Activated T-helper 2 cell treated with anti-CD3 and anti-CD28 coated beads, Interferon-gamma antibody, Interleukin-2, Interleukin-4, amounts not matched to agents 10 μg/mL and 5 μg/mL and 100 μg/mL, durations not matched to agents 14 hours and 24 hours and 36 hours (primary cell): ENCODE data around the gene TTYH3. TPM values are rescaled to one million over a fixed set of nuclear protein-coding genes. Genes with fewer than 3 reads are reported as not detected.

Source experiments
- DNase-seq: peaks from one replicate; pipeline ENCODE4 v3.0.0; 2021; ENCODE audit warnings: low spot score
- H3K27ac Mint-ChIP-seq: one replicate; pipeline ENCODE4 v1.8.0; 2021; ENCODE audit warnings: mixed read lengths
- H3K27me3 Mint-ChIP-seq: one replicate; pipeline ENCODE4 v1.8.0; 2021; ENCODE audit warnings: low read depth, mixed read lengths
- H3K36me3 Mint-ChIP-seq: one replicate; pipeline ENCODE4 v1.8.0; 2021; ENCODE audit warnings: low read depth, mixed read lengths
- H3K4me1 Mint-ChIP-seq: one replicate; pipeline ENCODE4 v1.8.0; 2021; ENCODE audit warnings: low read depth, mixed read lengths
- H3K4me3 Mint-ChIP-seq: one replicate; pipeline ENCODE4 v1.8.0; 2021; ENCODE audit warnings: low read depth, mild to moderate bottlenecking, moderate library complexity, mixed read lengths
- H3K9me3 Mint-ChIP-seq: one replicate; pipeline ENCODE4 v1.8.0; 2021; ENCODE audit warnings: mixed read lengths
- intact Hi-C: fragments of 100-400 bp; cut with micrococcal nuclease; formaldehyde crosslinking; loops from one replicate; pipeline ENCODE4 v1.15.1; 2023
- total RNA-seq: library from RNA; stranded (reverse); gene quantifications from 2 replicates; pipeline ENCODE4 v1.2.3, GENCODE V29; 2022

The TTYH3 gene
- total RNA-seq, 1 donor from 2014 or later = 48.7 TPM

DNA sequence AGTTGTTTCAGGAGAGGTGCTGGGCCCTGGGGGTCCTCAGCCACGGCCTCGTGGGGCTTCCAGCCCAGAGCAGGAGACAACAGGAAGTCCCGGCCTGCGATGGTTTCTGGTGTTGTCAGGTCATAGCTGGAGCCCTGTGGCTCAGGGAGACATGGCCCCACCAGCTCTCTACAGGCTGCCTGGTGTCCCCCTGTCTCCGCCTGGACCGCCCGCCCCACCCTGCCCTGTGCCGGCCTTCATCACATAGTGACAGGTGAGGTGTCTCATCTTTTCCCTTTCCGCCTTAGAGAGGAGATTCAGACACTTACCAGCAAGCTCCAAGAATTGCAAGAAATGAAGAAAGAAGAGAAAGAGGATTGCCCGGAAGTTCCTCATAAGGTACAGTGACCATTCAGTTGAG lies 37.2 kb upstream of the TTYH3 start:
- H3K27ac Mint-ChIP-seq = no peak overlapping the region
- H3K27me3 Mint-ChIP-seq = no peaks in the 10 kb centered on the region
- no peaks in the 10 kb centered on the region for H3K9me3 Mint-ChIP-seq
- H3K4me3 Mint-ChIP-seq = no peak overlapping the region
- intact Hi-C loops = no loop called here
- no peaks in the 10 kb centered on the region for H3K36me3 Mint-ChIP-seq
- no peak for DNase-seq
- H3K4me1 Mint-ChIP-seq = no peaks in the 10 kb centered on the region

DNA sequence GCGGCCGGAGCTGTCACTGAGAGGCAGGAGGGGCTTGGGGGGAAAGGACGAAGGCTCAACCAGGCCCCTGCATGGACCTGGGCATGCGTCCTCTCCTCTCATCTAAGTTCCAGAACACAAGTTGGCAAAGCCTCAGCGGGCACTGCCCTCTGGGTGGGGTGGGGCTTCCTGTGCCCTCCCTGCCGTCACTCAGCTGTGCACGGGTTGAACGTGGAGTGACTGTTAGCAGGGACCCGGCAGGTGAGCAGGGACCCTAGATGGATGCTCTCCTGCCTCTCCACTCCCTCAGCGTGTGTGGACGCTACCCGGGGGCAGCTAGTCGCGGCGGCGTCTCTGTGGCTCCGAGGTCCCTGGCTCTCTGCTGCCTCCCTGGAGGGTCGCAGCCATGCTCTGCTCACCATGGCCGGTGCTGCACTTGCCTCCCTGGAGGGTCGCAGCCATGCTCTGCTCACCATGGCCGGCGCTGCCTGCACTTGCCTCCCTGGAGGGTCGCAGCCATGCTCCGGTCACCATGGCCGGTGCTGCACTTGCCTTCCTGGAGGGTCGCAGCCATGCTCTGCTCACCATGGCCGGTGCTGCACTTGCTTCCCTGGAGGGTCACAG lies 36.4 kb upstream of the TTYH3 start:
- H3K9me3 Mint-ChIP-seq = no peaks in the 10 kb centered on the region
- no peaks in the 10 kb centered on the region for H3K36me3 Mint-ChIP-seq
- no peak for DNase-seq
- H3K4me1 Mint-ChIP-seq = no peaks in the 10 kb centered on the region
- H3K27me3 Mint-ChIP-seq = no peaks in the 10 kb centered on the region
- intact Hi-C loops = no loop called here
- no peak overlapping the region for H3K27ac Mint-ChIP-seq
- H3K4me3 Mint-ChIP-seq = no peak overlapping the region

DNA sequence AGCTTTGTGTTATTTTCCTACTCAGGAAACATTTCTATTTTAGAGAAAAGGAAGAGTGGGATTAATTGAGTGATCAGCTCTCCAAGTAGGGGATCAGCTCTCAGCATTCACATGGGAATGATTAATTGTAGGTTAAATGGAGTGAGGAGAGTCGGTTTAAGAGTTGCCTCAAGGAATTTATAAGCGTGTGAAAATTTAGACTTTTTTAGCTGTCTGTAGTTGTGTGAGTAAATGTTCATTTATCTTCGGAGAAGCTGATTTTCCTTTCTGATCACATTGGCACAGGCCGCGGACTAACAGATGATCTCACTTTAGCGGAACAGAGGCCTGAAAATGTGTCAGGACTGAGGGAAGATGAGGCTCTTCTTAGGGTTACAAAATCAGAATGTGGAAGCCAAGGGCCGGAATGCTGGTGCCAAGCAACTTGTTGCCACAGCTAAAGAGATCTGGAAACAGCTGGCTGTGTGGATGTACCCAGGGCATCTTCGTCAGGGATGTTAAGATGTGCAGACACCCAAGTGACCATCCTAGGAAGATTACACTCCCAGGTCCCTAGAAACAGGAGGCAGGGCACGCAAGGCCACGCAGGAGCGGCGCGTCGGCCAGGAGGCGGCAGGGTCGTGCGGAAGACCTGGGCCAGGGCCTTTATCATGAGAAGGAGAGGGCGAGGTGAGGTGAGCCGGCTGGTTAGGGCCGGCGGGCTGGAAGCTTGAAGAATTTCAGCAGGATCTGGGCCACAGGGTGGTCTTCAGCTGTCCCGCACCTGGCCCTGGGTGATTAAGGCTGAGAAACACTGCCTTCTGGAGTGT lies 35.1 kb upstream of the TTYH3 start:
- no peak for DNase-seq
- Mint-ChIP-seq H3K4me3 (no peak overlapping the region), H3K27ac (no peak overlapping the region), H3K36me3 (no peaks in the 10 kb centered on the region), H3K4me1 (no peaks in the 10 kb centered on the region), H3K27me3 (no peaks in the 10 kb centered on the region), H3K9me3 (no peaks in the 10 kb centered on the region)
- intact Hi-C loops = no loop called here

DNA sequence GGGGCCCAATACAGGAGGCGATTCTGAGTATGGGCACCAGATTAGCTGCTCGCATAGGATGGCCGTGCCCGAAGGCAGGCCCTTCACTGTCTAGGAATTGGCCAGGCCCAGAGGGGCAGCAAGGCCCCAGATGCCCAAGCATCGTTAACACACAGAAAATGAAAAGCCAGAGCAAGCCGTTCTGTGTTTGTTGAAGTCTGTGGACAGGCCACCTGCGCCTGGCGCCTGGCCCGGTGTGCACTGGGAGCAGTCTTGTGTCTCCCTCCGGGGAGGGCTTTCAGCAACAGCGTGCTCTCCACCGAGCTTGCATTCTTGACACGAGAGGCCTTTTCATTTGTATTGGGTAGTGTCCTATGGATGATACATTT lies 34.5 kb upstream of the TTYH3 start:
- H3K4me1 Mint-ChIP-seq = no peaks in the 10 kb centered on the region
- intact Hi-C loops = no loop called here
- no peak overlapping the region for H3K27ac Mint-ChIP-seq
- no peaks in the 10 kb centered on the region for H3K36me3 Mint-ChIP-seq
- H3K4me3 Mint-ChIP-seq = no peak overlapping the region
- no peak for DNase-seq
- H3K9me3 Mint-ChIP-seq = no peaks in the 10 kb centered on the region
- H3K27me3 Mint-ChIP-seq = no peaks in the 10 kb centered on the region

DNA sequence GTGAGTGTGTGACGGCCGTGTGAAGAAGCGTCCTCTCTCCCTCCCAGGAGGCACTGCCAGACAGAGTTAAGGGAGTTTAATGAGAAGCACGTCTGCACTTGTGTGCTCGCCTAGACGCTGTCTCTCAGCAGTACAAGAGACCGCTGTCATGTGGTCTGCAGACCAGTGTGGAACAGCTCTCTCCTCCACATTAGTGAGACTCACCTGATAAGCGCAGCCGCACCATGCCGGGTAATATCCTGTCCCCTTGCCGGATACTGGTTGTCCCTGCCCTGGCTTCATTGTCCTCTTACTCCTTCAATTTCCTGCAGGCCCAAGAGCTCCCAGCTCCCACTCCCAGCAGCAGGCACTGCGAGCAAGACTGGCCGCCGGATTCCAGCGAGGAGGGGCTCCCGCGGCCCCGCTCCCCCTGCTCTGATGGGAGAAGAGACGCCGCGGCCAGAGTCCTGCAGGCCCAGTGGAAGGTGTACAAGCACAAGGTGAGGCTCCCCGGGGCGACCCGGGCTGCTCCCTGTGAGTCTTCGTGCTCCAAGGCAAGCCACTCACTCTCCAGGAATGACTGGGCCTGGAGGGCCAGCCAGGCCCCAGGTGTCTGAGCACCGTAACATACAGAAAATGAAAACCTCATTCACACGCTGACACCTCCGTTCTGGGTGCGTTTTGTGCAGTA lies 33.5 kb upstream of the TTYH3 start:
- H3K27me3 Mint-ChIP-seq = no peaks in the 10 kb centered on the region
- no peak for DNase-seq
- H3K9me3 Mint-ChIP-seq = no peaks in the 10 kb centered on the region
- no peak overlapping the region for H3K4me3 Mint-ChIP-seq
- intact Hi-C loops = no loop called here
- H3K27ac Mint-ChIP-seq = no peak overlapping the region
- H3K4me1 Mint-ChIP-seq = no peaks in the 10 kb centered on the region
- H3K36me3 Mint-ChIP-seq = no peaks in the 10 kb centered on the region

DNA sequence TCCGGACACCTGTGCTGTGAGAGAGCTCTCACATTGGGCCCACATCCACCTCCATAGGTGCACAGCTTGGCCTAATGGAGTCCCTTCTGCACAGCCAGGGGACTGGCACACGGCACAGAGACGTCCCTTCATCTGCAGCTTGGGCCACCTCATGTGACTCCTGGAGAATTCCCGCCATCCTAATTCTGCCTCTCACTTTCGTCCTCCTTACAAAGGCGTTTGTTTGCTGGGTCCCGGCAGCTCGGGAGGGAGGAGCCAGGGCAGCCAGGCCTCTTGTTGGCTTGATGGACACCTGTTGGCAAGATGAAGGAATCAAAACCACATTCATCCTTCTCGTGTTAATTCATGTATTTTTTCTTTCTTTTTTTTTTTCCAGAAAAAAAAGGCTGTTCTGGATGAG lies 30.7 kb upstream of the TTYH3 start:
- H3K27me3 Mint-ChIP-seq = no peaks in the 10 kb centered on the region
- H3K9me3 Mint-ChIP-seq = no peaks in the 10 kb centered on the region
- intact Hi-C loops = no loop called here
- H3K4me1 Mint-ChIP-seq = no peaks in the 10 kb centered on the region
- no peak for DNase-seq
- H3K4me3 Mint-ChIP-seq = no peak overlapping the region
- no peaks in the 10 kb centered on the region for H3K36me3 Mint-ChIP-seq
- H3K27ac Mint-ChIP-seq = no peak overlapping the region

DNA sequence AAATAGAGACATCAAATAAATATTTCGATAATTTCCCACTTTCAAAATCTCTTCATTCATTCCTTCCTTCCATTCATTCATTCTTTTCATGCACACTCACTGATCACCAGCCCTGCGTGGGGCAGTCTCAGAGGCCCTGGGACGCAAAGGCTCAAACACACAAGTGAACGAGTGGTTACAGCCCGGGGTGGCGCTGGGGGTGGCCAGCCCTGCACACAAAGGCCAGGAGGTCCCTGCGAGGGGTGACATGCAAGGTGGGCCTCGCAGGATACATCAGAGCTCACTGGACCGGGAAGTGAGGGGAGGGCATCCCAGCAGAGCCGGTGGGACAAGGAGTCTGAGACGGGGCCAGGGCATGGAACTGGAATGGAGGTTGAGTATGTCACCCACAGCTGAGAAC lies 29.9 kb upstream of the TTYH3 start:
- Mint-ChIP-seq H3K27ac (no peak overlapping the region), H3K4me1 (no peaks in the 10 kb centered on the region)

DNA sequence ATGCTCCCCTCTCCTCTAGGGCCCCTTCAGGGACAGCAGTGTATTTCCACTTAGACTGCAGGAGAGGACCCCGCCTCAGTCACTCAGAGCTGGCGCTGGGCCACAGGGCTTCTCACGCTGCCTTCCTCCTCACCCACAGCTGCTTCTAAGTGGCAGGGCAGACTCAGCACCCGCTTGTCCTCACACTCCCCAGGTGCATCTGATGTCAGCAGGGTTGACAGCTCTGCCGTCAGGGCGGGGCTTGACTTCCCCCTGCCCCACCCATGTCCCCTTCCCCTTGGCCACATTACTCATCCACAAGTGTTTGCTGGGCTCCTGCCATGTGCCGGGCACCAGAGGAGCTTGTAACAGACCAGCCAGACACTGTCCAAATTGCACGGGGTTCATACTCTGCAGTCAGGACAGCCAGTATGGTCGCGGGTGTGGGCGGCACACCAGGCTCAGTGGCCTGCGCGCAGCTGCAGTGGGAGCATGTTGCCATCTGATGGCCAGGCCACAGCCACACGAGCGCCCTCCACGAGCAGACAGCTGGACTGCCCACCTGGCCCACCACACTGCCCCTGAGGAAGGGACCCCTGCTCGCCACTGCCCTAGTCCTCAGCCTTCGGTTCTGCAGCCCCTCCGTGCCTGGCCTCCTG lies 29.3 kb upstream of the TTYH3 start:
- H3K36me3 Mint-ChIP-seq = no peaks in the 10 kb centered on the region
- no peak overlapping the region for H3K27ac Mint-ChIP-seq
- H3K9me3 Mint-ChIP-seq = no peaks in the 10 kb centered on the region
- H3K27me3 Mint-ChIP-seq = no peaks in the 10 kb centered on the region
- no peak for DNase-seq
- intact Hi-C loops = no loop called here
- no peaks in the 10 kb centered on the region for H3K4me1 Mint-ChIP-seq
- H3K4me3 Mint-ChIP-seq = no peak overlapping the region

More for the DNA sequence above, 29.9 kb upstream of the TTYH3 start:
- H3K4me3 Mint-ChIP-seq = no peak overlapping the region
- no peaks in the 10 kb centered on the region for H3K9me3 Mint-ChIP-seq
- intact Hi-C loops = no loop called here
- H3K36me3 Mint-ChIP-seq = no peaks in the 10 kb centered on the region
- no peaks in the 10 kb centered on the region for H3K27me3 Mint-ChIP-seq
- no peak for DNase-seq

DNA sequence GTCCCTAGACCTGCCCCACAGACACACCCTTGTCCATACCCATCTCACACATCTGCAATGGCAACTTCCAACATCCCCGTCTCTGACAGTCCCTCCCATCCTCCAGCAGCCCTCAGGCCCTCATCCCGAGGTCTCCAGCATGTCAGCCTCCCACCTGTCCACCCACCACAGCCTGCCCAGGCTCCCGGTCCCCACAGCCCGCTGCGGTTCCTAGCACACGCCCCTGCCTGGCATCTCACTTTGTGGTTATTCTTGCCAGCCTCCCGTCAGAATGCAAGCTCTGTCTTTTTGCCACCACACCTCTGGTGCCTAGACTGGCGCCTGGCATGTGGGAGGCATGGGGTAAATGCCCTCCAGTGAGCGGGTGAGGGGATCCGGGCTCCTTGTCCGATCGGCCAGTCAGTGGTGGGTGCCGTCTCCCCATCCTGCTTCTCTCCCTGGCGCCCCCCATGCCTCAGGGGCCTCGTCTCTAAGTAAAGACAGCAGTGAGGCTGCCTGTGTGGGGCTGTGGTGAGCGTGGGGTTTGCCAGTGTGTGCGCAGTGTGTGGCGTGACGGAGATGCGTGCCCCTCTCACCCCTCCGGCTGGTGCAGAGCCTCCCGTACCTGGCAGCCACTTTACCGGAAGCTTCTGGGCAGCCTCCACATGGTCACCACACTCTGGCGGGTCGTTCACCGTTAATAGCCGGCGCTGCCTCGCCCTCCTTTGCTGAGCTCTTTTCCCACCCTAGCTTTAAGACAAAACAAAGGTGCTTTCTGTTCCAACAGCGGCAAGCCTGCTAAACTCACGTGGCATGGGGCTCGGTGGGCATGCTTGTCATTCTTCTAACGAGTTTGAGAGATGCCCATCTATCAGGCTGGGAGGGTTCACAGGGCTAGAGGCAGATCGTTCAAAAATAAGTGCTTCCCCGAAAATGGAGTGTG lies 28.5 kb upstream of the TTYH3 start:
- DNase-seq = no peak
- intact Hi-C loops = no loop called here
- no peak overlapping the region for H3K4me3 Mint-ChIP-seq
- no peaks in the 10 kb centered on the region for H3K27me3 Mint-ChIP-seq
- no peaks in the 10 kb centered on the region for H3K4me1 Mint-ChIP-seq
- no peak overlapping the region for H3K27ac Mint-ChIP-seq
- H3K9me3 Mint-ChIP-seq = no peaks in the 10 kb centered on the region
- no peaks in the 10 kb centered on the region for H3K36me3 Mint-ChIP-seq

DNA sequence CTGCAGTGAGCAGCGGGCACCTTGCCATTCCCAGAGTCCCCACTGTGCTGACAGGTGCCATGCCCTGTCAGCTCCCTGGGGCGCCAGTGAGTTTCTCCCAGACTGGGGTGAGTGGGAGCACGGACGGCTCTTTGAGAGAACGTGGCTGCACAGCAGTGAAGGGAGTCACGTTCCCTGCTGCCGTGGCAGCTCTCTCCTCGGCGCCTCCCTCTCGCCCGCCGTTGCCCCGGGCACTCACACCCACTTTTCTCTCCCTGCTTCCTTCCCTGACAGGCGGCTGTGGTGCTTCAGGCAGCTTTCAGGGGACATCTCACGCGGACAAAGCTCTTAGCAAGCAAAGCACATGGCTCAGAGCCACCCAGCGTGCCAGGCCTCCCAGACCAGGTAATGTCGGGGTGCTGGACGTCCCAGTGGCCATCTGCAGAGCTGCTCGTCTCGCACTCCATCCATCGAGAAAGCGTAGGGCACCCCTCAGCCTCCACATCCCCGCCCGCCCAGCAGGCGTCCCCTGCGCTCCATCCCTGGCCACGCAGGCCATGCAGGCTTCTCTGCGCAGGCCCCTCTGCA lies 27.1 kb upstream of the TTYH3 start:
- peaks cover 3% of the 10 kb centered on the region for H3K4me1 Mint-ChIP-seq
- no peaks in the 10 kb centered on the region for H3K27me3 Mint-ChIP-seq
- no peak for DNase-seq
- intact Hi-C loops = no loop called here
- H3K9me3 Mint-ChIP-seq = no peaks in the 10 kb centered on the region
- no peak overlapping the region for H3K27ac Mint-ChIP-seq
- no peak overlapping the region for H3K4me3 Mint-ChIP-seq
- no peaks in the 10 kb centered on the region for H3K36me3 Mint-ChIP-seq

DNA sequence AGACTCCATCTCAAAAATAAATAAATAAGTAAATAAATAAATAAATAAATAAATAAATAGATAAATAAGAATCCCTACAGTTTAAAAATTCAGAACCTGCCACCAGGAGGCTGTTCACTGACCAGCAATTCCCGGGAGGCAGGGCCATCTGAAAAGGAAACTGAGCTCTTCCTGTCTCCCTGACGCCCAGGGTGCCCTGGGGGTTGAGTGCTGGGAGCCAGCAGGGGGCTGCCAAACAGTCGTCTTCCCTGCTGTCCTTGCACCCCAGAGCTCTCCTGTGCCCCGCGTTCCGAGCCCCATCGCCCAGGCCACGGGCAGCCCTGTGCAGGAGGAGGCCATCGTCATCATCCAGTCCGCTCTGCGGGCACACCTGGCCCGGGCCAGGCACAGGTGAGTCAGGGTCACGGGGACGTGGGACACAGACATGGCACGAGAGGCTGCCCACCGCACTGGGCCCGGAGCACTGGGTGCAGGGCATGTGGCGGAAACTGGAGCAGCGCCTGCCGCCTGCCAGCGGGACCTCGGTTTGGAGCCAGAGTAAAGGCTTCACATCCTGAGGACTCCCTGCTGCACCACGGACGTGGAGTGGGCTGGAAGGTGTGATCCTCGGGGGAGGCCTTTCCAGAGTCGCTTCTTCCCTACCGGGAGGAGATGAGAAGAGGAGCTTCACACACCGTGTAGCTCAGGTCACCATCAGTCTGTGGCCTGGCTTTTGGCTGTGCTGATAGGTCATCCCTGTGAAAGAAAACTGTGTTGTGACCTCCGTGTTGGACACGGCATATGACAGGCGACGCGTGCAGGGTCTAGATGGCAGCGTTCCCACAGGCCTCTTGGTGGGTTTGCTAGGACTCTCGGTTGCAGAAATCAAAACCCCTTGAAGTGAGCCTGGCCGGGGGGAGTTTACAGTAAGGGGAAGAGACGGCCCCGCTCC lies 25.9 kb upstream of the TTYH3 start:
- Mint-ChIP-seq H3K27me3 (no peaks in the 10 kb centered on the region), H3K36me3 (no peaks in the 10 kb centered on the region), H3K4me3 (no peak overlapping the region), H3K4me1 (peaks cover 3% of the 10 kb centered on the region), H3K27ac (no peak overlapping the region), H3K9me3 (no peaks in the 10 kb centered on the region)
- intact Hi-C loops = no loop called here
- no peak for DNase-seq
